A172 (cell line): ENCODE data around the gene PNLIPRP3. TPM values are rescaled to one million over a fixed set of nuclear protein-coding genes. Genes with fewer than 3 reads are reported as not detected.
A peak's percentile ranks its signal among the peaks of the same experiment; 100 is the strongest.

Experiments
- DNase-seq: peaks from one replicate; pipeline ENCODE4 v3.0.0-alpha.2; 2015; ENCODE audit warnings: low spot score
- total RNA-seq: library from RNA; depleted of rRNA; stranded (reverse); fragments of >200 nt; shearing (Covaris generic); gene quantifications from 2 replicates; pipeline ENCODE4 v1.2.3, GENCODE V29; 2014

Gene PNLIPRP3
- total RNA-seq, 1 experiment from 2014 or later: not detected

GRCh38 chr10:116450861-116451260, 23.2 kb downstream of the PNLIPRP3 start:
- DNase-seq: no peak

- DNase-seq: no peak
Observed at GRCh38 chr10:116451711-116452337, 24.2 kb downstream of the PNLIPRP3 start.

GRCh38 chr10:116452338-116452720, 24.7 kb downstream of the PNLIPRP3 start:
- DNase-seq: no peak

GRCh38 chr10:116457488-116457887, 29.8 kb downstream of the PNLIPRP3 start:
- DNase-seq: no peak

GRCh38 chr10:116460219-116460618, 32.6 kb downstream of the PNLIPRP3 start:
- DNase-seq: no peak

- no peak for DNase-seq
Observed at GRCh38 chr10:116461680-116462079, 34.0 kb downstream of the PNLIPRP3 start.

- DNase-seq: no peak
Observed at GRCh38 chr10:116464257-116464656, 36.6 kb downstream of the PNLIPRP3 start.

- DNase-seq: peak; percentile 10
Observed at GRCh38 chr10:116465546-116465945, 37.9 kb downstream of the PNLIPRP3 start.

- DNase-seq: no peak
Observed at GRCh38 chr10:116466715-116467422, 39.2 kb downstream of the PNLIPRP3 start.

- peak; percentile 4 for DNase-seq
Observed at GRCh38 chr10:116469437-116469836, 41.8 kb downstream of the PNLIPRP3 start.

GRCh38 chr10:116470071-116470470, 42.4 kb downstream of the PNLIPRP3 start:
- DNase-seq: peak; percentile 4

GRCh38 chr10:116470768-116471415, 43.2 kb downstream of the PNLIPRP3 start:
- DNase-seq: peak; percentile 44

- DNase-seq: no peak
Observed at GRCh38 chr10:116472891-116473290, 45.2 kb downstream of the PNLIPRP3 start.

- no peak for DNase-seq
Observed at GRCh38 chr10:116475866-116476265, 48.2 kb downstream of the PNLIPRP3 start.

- DNase-seq: no peak
Observed at GRCh38 chr10:116476461-116476860, 48.8 kb downstream of the PNLIPRP3 start.

GRCh38 chr10:116477986-116478664, 50.5 kb downstream of the PNLIPRP3 start:
- no peak for DNase-seq

- no peak for DNase-seq
Observed at GRCh38 chr10:116486770-116487448, 59.3 kb downstream of the PNLIPRP3 start.

- no peak for DNase-seq
Observed at GRCh38 chr10:116487522-116488430, 60.1 kb downstream of the PNLIPRP3 start.

GRCh38 chr10:116489460-116489859, 61.8 kb downstream of the PNLIPRP3 start:
- no peak for DNase-seq

- peak; percentile 36 for DNase-seq
Observed at GRCh38 chr10:116490028-116490662, 62.5 kb downstream of the PNLIPRP3 start.
